ENCODE results near the gene MAP4K5. TPM values are rescaled to one million over a fixed set of nuclear protein-coding genes. Genes with fewer than 3 reads are reported as not detected.

Gene MAP4K5
- total RNA-seq, 4 donors from 2014 or later: 73.6 to 143 (median 124) TPM

DNA sequence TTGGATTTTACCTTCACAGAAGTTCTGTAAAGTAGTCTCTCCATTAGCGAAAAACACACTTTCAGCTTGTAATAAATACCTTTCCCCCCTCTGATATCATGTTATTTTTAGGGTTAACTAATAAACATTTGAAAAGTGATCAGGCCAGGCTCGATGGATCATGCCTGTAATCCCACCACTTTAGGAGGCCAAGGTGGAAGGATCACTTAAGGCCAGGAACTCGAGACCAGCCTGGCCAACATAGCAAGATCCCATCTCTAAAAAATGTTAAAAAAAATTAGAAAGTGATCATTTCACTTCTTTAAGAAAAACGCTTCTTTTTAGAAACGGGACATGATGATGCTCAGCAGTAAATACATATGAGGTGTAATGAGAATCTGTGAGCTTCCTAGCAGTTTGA, 137.7 kb downstream of the MAP4K5 start:
- Histone ChIP-seq H3K36me3 (no peaks in the 10 kb centered on the region), H3K27me3 (no peaks in the 10 kb centered on the region), H3K27ac (no peak overlapping the region), H3K4me3 (no peak overlapping the region), H3K9me3 (no peaks in the 10 kb centered on the region), H3K4me1 (peaks cover 0 to 53% (median 14%) of the 10 kb centered on the region in 3 donors)
- no peak for TF ChIP-seq POLR2A (IDR thresholded peaks at IDR 0.05)
- TF ChIP-seq, protein P1, sequence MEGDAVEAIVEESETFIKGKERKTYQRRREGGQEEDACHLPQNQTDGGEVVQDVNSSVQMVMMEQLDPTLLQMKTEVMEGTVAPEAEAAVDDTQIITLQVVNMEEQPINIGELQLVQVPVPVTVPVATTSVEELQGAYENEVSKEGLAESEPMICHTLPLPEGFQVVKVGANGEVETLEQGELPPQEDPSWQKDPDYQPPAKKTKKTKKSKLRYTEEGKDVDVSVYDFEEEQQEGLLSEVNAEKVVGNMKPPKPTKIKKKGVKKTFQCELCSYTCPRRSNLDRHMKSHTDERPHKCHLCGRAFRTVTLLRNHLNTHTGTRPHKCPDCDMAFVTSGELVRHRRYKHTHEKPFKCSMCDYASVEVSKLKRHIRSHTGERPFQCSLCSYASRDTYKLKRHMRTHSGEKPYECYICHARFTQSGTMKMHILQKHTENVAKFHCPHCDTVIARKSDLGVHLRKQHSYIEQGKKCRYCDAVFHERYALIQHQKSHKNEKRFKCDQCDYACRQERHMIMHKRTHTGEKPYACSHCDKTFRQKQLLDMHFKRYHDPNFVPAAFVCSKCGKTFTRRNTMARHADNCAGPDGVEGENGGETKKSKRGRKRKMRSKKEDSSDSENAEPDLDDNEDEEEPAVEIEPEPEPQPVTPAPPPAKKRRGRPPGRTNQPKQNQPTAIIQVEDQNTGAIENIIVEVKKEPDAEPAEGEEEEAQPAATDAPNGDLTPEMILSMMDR (IDR thresholded peaks at IDR 0.05): no peak
- DNase-seq: no peak
- 93% methylated on average over 5 of the region's 5 CpGs for WGBS, 2 donors
- intact Hi-C loops (cut with DNase I): no loop called here

DNA sequence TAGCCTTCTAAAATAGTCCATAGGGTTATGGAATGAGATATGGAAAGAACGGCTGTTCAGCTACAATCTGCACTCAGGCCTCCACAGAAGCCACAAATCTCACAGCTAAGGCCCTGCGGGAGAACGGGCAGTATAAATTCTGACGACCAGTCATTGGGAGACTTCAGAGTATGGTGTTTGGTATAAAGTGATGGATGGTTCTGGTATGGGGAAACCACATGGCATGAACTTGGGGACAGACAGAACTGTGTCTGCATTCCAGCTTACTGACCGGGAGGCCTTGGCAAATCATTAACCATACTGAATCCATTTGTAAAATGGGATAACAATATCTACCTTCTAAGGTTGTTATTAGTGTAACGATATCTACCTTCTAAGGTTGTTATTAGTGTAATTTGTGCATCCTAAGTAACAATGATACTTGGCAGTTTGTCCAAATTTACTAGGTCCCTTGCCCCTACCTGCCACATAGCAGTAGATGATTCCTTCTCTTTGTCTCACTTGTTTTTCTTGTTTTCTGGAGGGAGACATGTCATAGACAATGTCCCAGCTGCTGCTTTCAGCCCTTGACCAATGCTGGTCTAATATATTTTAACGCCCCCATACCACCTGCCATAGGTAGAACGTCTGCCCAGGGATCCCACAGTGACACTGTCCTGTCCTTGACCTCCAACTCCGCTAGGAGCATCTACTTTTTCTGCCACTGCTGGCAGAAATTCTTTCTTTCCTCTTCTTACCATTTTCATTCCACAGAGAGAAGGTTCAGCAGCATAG, 142.5 kb downstream of the MAP4K5 start:
- WGBS, 2 donors: 86 to 93% methylated on average over 9 of the region's 9 CpGs
- Histone ChIP-seq H3K27ac (no peak overlapping the region), H3K27me3 (no peaks in the 10 kb centered on the region), H3K4me1 (peaks cover 0 to 29% (median 0%) of the 10 kb centered on the region in 3 donors), H3K36me3 (no peaks in the 10 kb centered on the region), H3K9me3 (no peaks in the 10 kb centered on the region), H3K4me3 (no peak overlapping the region)
- TF ChIP-seq, protein P1 (IDR thresholded peaks at IDR 0.05): no peak
- no peak for TF ChIP-seq POLR2A (IDR thresholded peaks at IDR 0.05)
- DNase-seq: no peak
- intact Hi-C loops (cut with DNase I): no loop called here

GRCh38 chr14:50388256-50388931, 144.0 kb downstream of the MAP4K5 start:
- TF ChIP-seq, protein P1 (IDR thresholded peaks at IDR 0.05): no peak
- no peak for TF ChIP-seq POLR2A (IDR thresholded peaks at IDR 0.05)
- H3K27me3 ChIP-seq: no peaks in the 10 kb centered on the region
- H3K4me1 ChIP-seq: peaks cover 0 to 18% (median 0%) of the 10 kb centered on the region in 3 donors
- WGBS, 2 donors: 69 to 77% methylated on average over 4 to 8 of the region's 9 CpGs
- H3K9me3 ChIP-seq: no peaks in the 10 kb centered on the region
- no peaks in the 10 kb centered on the region for H3K36me3 ChIP-seq
- intact Hi-C loops (cut with DNase I): no loop called here
- no peak overlapping the region for H3K4me3 ChIP-seq
- no peak overlapping the region for H3K27ac ChIP-seq
- DNase-seq: no peak

- Histone ChIP-seq H3K9me3 (no peaks in the 10 kb centered on the region), H3K4me1 (peaks cover 0 to 18% (median 0%) of the 10 kb centered on the region in 3 donors), H3K27ac (no peak overlapping the region), H3K4me3 (no peak overlapping the region), H3K36me3 (no peaks in the 10 kb centered on the region), H3K27me3 (no peaks in the 10 kb centered on the region)
- 100% methylated on average over 1 of the region's 1 CpG for WGBS, 2 donors
- DNase-seq: no peak
- intact Hi-C loops (cut with DNase I): no loop called here
- no peak for TF ChIP-seq POLR2A (IDR thresholded peaks at IDR 0.05)
- TF ChIP-seq, protein P1 (IDR thresholded peaks at IDR 0.05): no peak
These were observed 144.8 kb downstream of the MAP4K5 start for GRCh38 chr14:50387548-50387947.

GRCh38 chr14:50383618-50384225, 148.6 kb downstream of the MAP4K5 start:
- 68 to 88% methylated on average over 3 of the region's 3 CpGs for WGBS, 2 donors
- intact Hi-C loops (cut with DNase I): no loop called here

More at GRCh38 chr14:50383618-50384225, 148.6 kb downstream of the MAP4K5 start:
- Histone ChIP-seq H3K27me3 (no peaks in the 10 kb centered on the region), H3K4me1 (peaks cover 0 to 5% (median 0%) of the 10 kb centered on the region in 3 donors), H3K36me3 (no peaks in the 10 kb centered on the region), H3K9me3 (no peaks in the 10 kb centered on the region), H3K4me3 (no peak overlapping the region), H3K27ac (no peak overlapping the region)
- TF ChIP-seq POLR2A (IDR thresholded peaks at IDR 0.05): no peak
- TF ChIP-seq, protein P1 (IDR thresholded peaks at IDR 0.05): no peak
- DNase-seq: no peak

Measured in esophagus squamous epithelium (tissue), 5 donors.